Tibial nerve (tissue), 4 donors: ENCODE results near the gene RILPL2.

Experiments
- EP300 ChIP-seq, 2 donors: sonication (generic); formaldehyde crosslinking; IDR thresholded peaks; one replicate each; pipeline ENCODE4 v1.6.1; 2017; ENCODE audit warnings: antibody characterized with exemption in 2 of 2, mild to moderate bottlenecking in 1 of 2
- POLR2A ChIP-seq, 2 donors: fragments of 450-650 bp; IDR thresholded peaks; one replicate each; pipeline ENCODE4 v1.6.1; 2017; ENCODE audit warnings: antibody characterized with exemption in 2 of 2, mild to moderate bottlenecking in 2 of 2, moderate library complexity in 2 of 2
- TF ChIP-seq, protein P1 (sequence below), 5 experiments: fragments of 200-600 bp in 3 of 5; fragments of 450-650 bp in 2 of 5; sonication (generic) in 3 of 5; IDR thresholded peaks; one replicate each; pipeline ENCODE4 v1.5.1; 2016 to 2019; ENCODE audit warnings: antibody characterized with exemption in 5 of 5, mild to moderate bottlenecking in 3 of 5, moderate library complexity in 2 of 5

GRCh38 chr12:123478069-123478468, 41.6 kb upstream of the RILPL2 start:
- TF ChIP-seq, protein P1, sequence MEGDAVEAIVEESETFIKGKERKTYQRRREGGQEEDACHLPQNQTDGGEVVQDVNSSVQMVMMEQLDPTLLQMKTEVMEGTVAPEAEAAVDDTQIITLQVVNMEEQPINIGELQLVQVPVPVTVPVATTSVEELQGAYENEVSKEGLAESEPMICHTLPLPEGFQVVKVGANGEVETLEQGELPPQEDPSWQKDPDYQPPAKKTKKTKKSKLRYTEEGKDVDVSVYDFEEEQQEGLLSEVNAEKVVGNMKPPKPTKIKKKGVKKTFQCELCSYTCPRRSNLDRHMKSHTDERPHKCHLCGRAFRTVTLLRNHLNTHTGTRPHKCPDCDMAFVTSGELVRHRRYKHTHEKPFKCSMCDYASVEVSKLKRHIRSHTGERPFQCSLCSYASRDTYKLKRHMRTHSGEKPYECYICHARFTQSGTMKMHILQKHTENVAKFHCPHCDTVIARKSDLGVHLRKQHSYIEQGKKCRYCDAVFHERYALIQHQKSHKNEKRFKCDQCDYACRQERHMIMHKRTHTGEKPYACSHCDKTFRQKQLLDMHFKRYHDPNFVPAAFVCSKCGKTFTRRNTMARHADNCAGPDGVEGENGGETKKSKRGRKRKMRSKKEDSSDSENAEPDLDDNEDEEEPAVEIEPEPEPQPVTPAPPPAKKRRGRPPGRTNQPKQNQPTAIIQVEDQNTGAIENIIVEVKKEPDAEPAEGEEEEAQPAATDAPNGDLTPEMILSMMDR (IDR thresholded peaks at IDR 0.05) = no peak
- TF ChIP-seq POLR2A (IDR thresholded peaks at IDR 0.05) (no peak), EP300 (IDR thresholded peaks at IDR 0.05) (no peak)
